Measurements from ENCODE around the gene ABR.

Gene ABR

GRCh38 chr17:1091900-1092299 is 87.9 kb downstream of the ABR start:
- peaks cover 17% of the 10 kb centered on the region for H3K4me1 ChIP-seq (ENCODE audit: insufficient read depth, low read length, poor library complexity, severe bottlenecking)
- no peak for TF ChIP-seq CTCF (conservative IDR thresholded peaks at IDR 0.05; ENCODE audit: low read length)
- TF ChIP-seq EZH2phosphoT487 (IDR thresholded peaks at IDR 0.05; ENCODE audit: borderline replicate concordance), result no peak
- H2AFZ ChIP-seq (ENCODE audit: low read length), result no peak overlapping the region
- H3K9me2 ChIP-seq (replicated peaks; ENCODE audit: low read depth, low read length), result no peaks in the 10 kb centered on the region
- no peaks in the 10 kb centered on the region for H3K9me3 ChIP-seq (ENCODE audit: insufficient read depth, low read depth, low read length)
- no peak overlapping the region for H3K9ac ChIP-seq (ENCODE audit: low read depth, low read length, poor library complexity, severe bottlenecking)
- H3F3A ChIP-seq (ENCODE audit: low read depth), result no peaks in the 10 kb centered on the region
- H3K27me3 ChIP-seq (ENCODE audit: insufficient read depth, low read length, poor library complexity, severe bottlenecking), result no peaks in the 10 kb centered on the region
- no peak overlapping the region for H3K4me3 ChIP-seq (ENCODE audit: low read length, poor library complexity, severe bottlenecking)
- H3K36me3 ChIP-seq (ENCODE audit: insufficient read depth, low read length), result peaks cover 12% of the 10 kb centered on the region; the same call in 1 of the 2 replicates
- H4K20me1 ChIP-seq (ENCODE audit: insufficient read depth, low read length, poor library complexity, severe bottlenecking), result no peaks in the 10 kb centered on the region
- no peak overlapping the region for H3K4me2 ChIP-seq (ENCODE audit: low read depth, low read length, poor library complexity, severe bottlenecking)
- H3K79me2 ChIP-seq (ENCODE audit: insufficient read depth, low read length), result no peaks in the 10 kb centered on the region

GRCh38 chr17:1091190-1091534 is 88.6 kb downstream of the ABR start:
- no peaks in the 10 kb centered on the region for H3K9me2 ChIP-seq (replicated peaks; ENCODE audit: low read depth, low read length)
- H3K79me2 ChIP-seq (ENCODE audit: insufficient read depth, low read length), result no peaks in the 10 kb centered on the region
- H3K36me3 ChIP-seq (ENCODE audit: insufficient read depth, low read length), result peaks cover 12% of the 10 kb centered on the region; the same call in 1 of the 2 replicates
- H3K9me3 ChIP-seq (ENCODE audit: insufficient read depth, low read depth, low read length), result no peaks in the 10 kb centered on the region
- no peaks in the 10 kb centered on the region for H3K27me3 ChIP-seq (ENCODE audit: insufficient read depth, low read length, poor library complexity, severe bottlenecking)
- no peak for TF ChIP-seq CTCF (conservative IDR thresholded peaks at IDR 0.05; ENCODE audit: low read length)
- TF ChIP-seq EZH2phosphoT487 (IDR thresholded peaks at IDR 0.05; ENCODE audit: borderline replicate concordance), result no peak
- no peak overlapping the region for H2AFZ ChIP-seq (ENCODE audit: low read length)
- H3K9ac ChIP-seq (ENCODE audit: low read depth, low read length, poor library complexity, severe bottlenecking), result no peak overlapping the region
- no peak overlapping the region for H3K4me2 ChIP-seq (ENCODE audit: low read depth, low read length, poor library complexity, severe bottlenecking)
- H3K4me3 ChIP-seq (ENCODE audit: low read length, poor library complexity, severe bottlenecking), result no peak overlapping the region
- H3F3A ChIP-seq (ENCODE audit: low read depth), result no peaks in the 10 kb centered on the region
- H4K20me1 ChIP-seq (ENCODE audit: insufficient read depth, low read length, poor library complexity, severe bottlenecking), result no peaks in the 10 kb centered on the region
- peaks cover 10% of the 10 kb centered on the region for H3K4me1 ChIP-seq (ENCODE audit: insufficient read depth, low read length, poor library complexity, severe bottlenecking)

- Histone ChIP-seq H3K4me1 (ENCODE audit: insufficient read depth, low read length, poor library complexity, severe bottlenecking) (peaks cover 5% of the 10 kb centered on the region), H3K9me2 (replicated peaks; ENCODE audit: low read depth, low read length) (no peaks in the 10 kb centered on the region), H3K27me3 (ENCODE audit: insufficient read depth, low read length, poor library complexity, severe bottlenecking) (no peaks in the 10 kb centered on the region), H2AFZ (ENCODE audit: low read length) (no peak overlapping the region), H3K9ac (ENCODE audit: low read depth, low read length, poor library complexity, severe bottlenecking) (no peak overlapping the region), H3K4me3 (ENCODE audit: low read length, poor library complexity, severe bottlenecking) (no peak overlapping the region), H3K9me3 (ENCODE audit: insufficient read depth, low read depth, low read length) (no peaks in the 10 kb centered on the region), H3K4me2 (ENCODE audit: low read depth, low read length, poor library complexity, severe bottlenecking) (no peak overlapping the region), H4K20me1 (ENCODE audit: insufficient read depth, low read length, poor library complexity, severe bottlenecking) (no peaks in the 10 kb centered on the region), H3F3A (ENCODE audit: low read depth) (no peaks in the 10 kb centered on the region), H3K36me3 (ENCODE audit: insufficient read depth, low read length) (peaks cover 12% of the 10 kb centered on the region; the same call in 1 of the 2 replicates), H3K79me2 (ENCODE audit: insufficient read depth, low read length) (no peaks in the 10 kb centered on the region)
- no peak for TF ChIP-seq EZH2phosphoT487 (IDR thresholded peaks at IDR 0.05; ENCODE audit: borderline replicate concordance)
These were observed 89.2 kb downstream of the ABR start for GRCh38 chr17:1090465-1091189.

- no peaks in the 10 kb centered on the region for H4K20me1 ChIP-seq (ENCODE audit: insufficient read depth, low read length, poor library complexity, severe bottlenecking)
- H3F3A ChIP-seq (ENCODE audit: low read depth), result no peaks in the 10 kb centered on the region
- H3K9ac ChIP-seq (ENCODE audit: low read depth, low read length, poor library complexity, severe bottlenecking), result no peak overlapping the region
- no peaks in the 10 kb centered on the region for H3K9me2 ChIP-seq (replicated peaks; ENCODE audit: low read depth, low read length)
- H3K4me3 ChIP-seq (ENCODE audit: low read length, poor library complexity, severe bottlenecking), result no peak overlapping the region
- no peaks in the 10 kb centered on the region for H3K9me3 ChIP-seq (ENCODE audit: insufficient read depth, low read depth, low read length)
- H3K4me2 ChIP-seq (ENCODE audit: low read depth, low read length, poor library complexity, severe bottlenecking), result no peak overlapping the region
- peaks cover 12% of the 10 kb centered on the region; the same call in 1 of the 2 replicates for H3K36me3 ChIP-seq (ENCODE audit: insufficient read depth, low read length)
- H3K4me1 ChIP-seq (ENCODE audit: insufficient read depth, low read length, poor library complexity, severe bottlenecking), result no peaks in the 10 kb centered on the region
- no peaks in the 10 kb centered on the region for H3K27me3 ChIP-seq (ENCODE audit: insufficient read depth, low read length, poor library complexity, severe bottlenecking)
- no peak overlapping the region for H2AFZ ChIP-seq (ENCODE audit: low read length)
- TF ChIP-seq CTCF (conservative IDR thresholded peaks at IDR 0.05; ENCODE audit: low read length) (no peak), EZH2phosphoT487 (IDR thresholded peaks at IDR 0.05; ENCODE audit: borderline replicate concordance) (no peak)
- H3K79me2 ChIP-seq (ENCODE audit: insufficient read depth, low read length), result no peaks in the 10 kb centered on the region
These were observed 89.9 kb downstream of the ABR start for GRCh38 chr17:1089915-1090314.

All from Loucy (cell line).